Ramos (cell line): ENCODE measurements around the gene RPS6KL1.

Experiments used
- in situ Hi-C: fragments of 300-500 bp; cut with MboI; formaldehyde crosslinking; loops from one replicate; pipeline ENCODE4 v1.14.3; 2022; ENCODE audit warnings: low sequenced_read_pairs; ENCODE audit not compliant: unreplicated experiment

The RPS6KL1 gene

DNA sequence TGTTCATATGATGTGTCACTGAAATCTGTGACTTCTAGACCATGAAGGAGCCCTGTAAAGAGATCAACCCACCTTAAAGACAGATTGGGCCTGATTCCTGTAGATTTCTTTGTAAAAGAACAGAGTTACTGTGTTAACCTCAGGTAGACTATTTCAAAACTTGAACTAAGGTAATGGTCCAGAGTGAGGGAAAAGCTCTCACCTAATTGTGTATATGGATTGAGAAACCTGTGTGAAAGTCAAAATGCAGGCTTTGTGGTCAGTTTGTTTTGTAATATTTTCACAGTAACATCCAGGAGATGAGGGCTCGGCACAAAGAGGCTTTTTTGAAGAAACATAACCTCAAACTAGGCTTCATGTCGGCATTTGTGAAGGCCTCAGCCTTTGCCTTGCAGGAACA, 25.0 kb downstream of the RPS6KL1 start:
- in situ Hi-C loops: no loop called here

DNA sequence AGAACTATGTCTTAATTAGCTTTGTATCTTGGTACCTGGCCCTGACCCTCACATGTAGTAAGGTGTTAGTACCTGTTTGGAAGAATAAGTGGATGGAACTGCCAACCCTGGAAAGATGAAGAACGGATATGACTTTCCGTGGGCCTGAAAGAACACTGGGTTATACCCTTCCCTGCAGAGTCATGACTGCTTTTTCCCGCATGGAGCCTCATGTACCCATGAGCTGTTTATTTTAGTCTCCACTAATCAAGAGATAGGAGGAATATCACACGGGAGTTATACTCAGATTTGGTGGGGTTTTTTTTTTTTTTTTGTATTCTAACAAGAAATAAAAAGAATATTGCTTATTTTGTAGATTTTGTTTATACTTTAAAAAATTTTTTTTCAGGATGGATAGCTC, 25.4 kb downstream of the RPS6KL1 start:
- in situ Hi-C loops: no loop called here

DNA sequence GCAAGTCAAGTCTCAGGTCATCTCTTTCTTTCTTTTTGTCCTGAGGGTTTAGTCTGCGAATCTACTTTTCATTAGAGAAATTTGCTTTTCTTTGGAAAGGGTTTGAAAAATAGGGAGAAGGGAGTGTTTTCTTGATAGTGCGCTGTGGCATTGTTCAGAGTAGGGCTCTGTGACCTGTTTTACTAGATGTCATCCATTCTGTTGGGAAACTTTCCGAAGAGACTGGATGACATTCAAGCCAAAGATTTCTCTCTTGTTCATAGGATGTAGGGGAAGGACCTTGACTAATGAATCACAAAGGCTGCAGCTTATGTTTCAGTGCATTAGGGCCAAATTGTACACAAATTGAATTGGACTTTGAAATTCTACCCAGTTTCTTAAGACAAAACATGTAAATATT, 26.7 kb downstream of the RPS6KL1 start:
- in situ Hi-C loops: no loop called here

DNA sequence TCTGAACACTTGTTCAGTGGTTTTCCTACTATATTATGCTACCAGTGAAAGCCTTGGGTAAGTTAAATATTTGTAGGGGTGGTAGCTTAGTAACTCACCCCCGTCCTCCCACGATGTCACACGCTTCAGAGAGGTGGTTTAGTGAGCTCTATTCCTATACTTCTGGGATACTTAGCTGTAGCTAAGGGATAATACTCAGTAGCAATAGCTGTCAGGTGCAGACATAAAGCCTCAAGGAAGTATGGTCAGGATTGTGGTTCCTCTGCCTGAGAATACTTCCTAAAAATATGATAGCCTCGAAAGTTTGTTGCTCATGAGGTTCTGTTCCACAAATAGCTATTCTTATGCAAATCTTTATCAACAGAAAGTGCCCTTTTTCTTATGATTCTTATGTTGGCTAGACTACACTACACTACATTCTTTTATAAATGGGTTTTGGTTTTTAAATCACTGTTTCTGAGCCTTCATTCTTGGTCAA, 29.4 kb downstream of the RPS6KL1 start:
- in situ Hi-C loops: no loop called here

DNA sequence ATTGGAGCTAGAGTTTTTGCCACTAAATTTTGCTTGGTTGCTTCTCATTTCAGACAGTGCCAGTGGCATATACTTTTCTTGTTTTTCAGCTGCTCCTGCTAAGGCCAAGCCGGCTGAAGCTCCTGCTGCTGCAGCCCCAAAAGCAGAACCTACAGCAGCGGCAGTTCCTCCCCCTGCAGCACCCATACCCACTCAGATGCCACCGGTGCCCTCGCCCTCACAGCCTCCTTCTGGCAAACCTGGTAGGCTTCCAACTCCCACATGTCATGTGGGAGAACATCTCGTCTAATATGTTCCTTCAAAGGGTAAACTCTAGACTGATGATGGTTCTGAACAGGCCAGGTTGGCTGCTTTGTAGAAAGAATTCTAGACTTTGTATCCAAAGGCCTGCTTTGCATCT, 30.3 kb downstream of the RPS6KL1 start:
- in situ Hi-C loops: no loop called here

DNA sequence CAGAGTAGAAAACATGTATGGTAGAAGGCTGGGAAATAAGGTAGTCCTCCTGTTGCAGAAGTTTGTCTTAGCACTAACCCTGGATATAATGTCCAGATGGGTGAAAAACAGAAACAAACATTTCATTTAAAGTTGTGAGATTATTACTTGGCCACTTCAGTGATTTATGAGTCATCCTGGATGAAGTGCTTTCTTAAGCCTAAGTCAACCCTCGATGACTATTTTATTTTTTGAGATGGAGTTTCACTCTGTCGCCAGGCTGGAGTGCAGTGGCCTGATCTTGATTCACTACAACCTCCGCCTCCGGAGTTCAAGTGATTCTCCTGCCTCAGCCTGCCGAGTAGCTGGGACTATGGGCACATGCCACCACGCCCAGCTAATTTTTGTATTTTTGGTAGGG, 31.2 kb downstream of the RPS6KL1 start:
- in situ Hi-C loops: no loop called here

DNA sequence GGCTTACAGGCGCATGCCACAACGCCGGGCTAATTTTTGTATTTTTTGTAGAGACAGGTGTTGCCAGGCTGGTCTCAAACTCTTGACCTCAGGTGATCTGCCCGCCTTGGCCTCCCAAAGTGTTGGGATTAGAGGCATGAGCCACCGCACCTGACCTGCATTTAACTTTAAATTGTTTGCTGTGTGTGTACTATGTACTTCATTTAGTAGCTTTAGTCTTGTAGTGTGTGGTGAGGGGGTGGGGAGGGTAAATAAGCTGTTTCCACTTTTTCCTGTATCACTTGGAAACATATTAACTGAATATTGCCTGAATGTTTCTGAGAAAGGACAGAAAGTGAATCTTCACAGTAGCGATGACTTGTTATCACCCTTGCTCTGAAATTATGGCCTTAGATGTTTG, 32.8 kb downstream of the RPS6KL1 start:
- in situ Hi-C loops: no loop called here

DNA sequence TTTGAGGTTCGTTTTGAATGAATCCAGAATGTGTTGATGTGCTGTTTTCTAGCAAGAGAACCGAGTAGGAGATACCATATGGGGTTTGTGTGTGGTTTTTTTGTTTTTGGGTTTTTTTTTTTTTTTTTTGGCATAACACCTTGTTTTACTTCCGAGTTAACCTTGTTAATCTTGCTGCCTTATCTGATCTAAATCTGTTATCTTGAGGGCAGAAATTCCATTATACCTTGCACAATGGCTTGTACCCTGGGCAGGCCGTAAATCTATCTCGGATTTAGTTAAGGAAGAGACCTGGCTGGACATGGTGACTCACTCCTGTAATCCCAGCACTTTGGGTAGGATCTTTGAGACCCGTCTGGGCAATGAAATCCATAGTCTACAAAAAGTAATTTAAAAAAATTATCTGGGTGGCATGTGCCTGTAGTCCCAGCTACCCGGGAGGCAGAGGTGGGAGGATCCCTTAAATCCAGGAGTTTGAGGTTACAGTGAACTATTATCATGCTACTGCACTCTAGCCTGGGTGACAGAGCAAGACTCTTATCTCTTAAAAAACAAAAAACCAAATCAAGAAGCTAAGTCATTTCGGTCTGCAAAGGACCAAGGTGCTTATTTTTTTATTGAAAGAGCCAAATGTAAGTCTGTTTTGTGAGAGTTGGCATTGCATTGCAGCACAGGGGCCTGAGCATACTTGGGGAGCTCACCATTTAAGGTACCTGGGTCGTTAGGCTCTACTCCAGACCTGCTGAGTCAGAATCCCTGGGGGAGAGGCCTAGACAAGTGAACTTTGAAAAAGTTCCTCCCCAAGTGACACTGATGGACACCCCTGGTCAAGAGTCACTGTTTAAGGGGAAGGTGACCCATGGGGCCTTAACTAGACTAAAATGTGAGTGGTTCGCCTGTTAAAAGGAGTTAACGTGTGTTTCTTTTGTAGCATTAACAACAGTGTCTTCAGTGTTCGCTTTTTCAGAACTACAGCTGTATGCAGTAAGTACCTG, 34.6 kb downstream of the RPS6KL1 start:
- in situ Hi-C loops: no loop called here

DNA sequence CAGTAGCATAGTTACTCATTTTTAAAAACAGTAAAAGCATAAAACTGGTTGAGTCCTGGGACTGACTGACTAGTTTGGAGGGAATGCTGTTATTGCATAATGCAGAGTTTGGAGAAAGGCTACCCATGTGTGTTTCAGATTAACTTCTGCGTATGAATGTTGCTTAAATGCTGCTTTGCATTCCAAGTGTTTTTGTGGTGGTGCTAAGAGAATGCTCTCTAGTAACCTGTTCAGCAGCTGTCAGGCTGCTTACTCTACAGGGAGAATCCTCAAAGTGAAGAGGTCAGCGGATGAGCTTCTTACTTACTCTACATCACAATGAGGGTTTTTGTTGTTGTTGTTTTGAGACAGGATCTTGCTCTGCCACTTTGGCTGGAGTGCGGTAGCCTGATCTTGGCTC, 37.1 kb downstream of the RPS6KL1 start:
- in situ Hi-C loops: no loop called here

DNA sequence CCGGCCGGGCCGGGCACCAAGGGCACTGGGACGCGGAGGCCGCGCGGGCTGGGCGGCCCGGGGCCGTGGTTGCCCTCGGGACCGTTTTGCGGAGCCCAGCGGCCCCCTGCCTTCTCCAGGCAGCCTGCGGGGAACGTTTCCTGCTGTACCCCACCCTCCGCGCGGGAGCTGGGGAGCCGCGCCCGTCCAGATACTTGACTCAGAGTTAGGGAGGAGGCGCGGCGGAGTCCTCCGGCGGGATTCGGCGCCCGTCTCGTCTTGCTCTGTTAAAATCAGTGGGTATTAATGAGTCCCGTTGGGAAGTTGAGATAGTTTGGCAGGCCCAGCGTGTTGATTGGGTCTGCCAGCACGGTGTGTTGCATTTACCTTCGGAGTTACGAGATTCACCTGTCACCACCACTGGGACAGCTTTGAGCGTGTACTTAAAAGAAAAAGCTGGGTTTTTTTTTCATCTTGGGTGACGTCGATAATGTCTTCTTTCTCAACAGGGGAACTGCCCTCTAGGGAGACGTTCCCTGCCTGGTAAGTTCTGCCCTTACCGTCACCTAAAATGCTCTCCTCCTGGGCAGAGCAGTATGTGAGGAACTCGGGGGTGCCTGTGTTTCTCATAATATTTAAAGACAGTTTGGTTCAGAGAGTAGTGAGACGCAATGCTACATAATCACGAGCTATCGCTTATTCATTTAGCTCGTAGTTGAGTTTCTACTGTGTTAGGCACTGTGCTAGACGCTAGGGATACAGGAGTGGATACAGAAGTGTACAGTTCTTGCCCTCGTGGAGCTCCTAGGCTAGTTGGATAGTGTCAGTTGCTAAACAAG, 40.7 kb downstream of the RPS6KL1 start:
- in situ Hi-C loops: no loop called here

DNA sequence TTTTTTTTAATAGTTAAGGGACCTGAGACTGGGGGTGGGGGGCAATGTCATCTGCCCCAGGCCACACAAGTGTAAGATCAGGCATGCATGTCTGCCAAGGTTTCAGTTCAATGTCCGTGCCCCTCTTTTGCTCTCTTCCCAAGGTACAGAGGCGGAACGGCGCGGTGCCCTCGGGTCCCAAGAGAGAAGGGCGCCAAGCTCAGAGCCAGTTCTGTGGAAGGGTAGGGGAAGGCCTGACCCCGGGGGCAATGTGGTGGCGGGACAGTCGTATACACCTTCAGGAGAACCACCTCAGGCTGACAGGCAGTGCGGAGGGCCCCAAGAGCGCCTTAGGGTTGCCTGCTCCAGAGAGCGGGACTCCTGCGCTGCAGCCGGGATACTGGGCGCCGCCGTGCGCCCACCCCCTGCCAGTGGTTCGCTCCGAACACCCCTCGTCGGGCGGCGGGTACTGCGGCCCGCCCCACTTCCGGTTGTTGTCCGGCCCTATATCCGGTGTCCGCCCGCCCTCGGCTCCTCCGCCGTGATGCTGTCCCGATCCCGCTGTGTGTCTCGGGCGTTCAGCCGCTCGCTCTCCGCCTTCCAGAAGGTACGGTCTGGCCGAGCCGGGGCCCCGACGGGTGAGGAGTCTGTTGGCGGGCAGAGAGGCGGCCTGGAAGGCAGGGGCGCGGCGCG, 41.5 kb downstream of the RPS6KL1 start, which contains the start of gene DLST:
TSS of gene DLST (plus strand) at position 486 of the 672 bp plus-strand sequence. CDS start at position 524, 38 bp downstream.
- in situ Hi-C loops: no loop called here

DNA sequence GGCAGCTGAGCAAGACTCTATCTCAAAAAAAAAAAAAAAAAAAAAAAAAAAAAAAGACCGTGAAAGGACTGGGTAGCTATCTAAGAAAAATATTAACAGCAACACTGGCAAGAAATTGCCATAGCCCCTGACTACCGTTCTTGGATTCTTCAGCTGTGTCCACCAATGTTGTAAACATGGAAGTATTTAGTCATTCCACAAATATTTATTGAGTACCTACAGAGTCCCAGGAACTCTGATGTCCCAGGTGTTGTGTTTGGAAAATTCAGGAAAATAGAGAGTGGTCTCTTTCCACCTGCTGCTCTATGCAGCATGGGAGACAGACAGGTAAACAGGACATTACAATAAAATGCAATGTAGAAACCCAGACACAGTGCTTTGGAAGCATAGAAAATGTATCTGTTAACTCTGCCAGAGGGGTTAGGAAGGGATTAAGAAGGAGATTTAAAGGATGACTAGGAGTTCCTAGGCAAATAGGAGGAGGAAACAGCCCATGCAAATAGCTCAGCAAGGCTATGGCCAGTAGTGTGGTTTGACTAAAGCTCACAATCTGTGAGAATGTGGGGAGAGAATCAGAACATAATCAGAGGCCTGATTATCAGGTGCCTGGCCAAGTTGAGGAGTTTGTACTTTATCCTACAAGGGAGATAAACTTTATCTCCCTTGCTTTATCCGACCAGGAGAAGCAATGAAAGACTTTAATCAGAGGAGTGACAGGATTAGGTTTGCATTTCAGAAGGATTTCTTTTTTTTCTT, 43.5 kb downstream of the RPS6KL1 start:
- in situ Hi-C loops: no loop called here

DNA sequence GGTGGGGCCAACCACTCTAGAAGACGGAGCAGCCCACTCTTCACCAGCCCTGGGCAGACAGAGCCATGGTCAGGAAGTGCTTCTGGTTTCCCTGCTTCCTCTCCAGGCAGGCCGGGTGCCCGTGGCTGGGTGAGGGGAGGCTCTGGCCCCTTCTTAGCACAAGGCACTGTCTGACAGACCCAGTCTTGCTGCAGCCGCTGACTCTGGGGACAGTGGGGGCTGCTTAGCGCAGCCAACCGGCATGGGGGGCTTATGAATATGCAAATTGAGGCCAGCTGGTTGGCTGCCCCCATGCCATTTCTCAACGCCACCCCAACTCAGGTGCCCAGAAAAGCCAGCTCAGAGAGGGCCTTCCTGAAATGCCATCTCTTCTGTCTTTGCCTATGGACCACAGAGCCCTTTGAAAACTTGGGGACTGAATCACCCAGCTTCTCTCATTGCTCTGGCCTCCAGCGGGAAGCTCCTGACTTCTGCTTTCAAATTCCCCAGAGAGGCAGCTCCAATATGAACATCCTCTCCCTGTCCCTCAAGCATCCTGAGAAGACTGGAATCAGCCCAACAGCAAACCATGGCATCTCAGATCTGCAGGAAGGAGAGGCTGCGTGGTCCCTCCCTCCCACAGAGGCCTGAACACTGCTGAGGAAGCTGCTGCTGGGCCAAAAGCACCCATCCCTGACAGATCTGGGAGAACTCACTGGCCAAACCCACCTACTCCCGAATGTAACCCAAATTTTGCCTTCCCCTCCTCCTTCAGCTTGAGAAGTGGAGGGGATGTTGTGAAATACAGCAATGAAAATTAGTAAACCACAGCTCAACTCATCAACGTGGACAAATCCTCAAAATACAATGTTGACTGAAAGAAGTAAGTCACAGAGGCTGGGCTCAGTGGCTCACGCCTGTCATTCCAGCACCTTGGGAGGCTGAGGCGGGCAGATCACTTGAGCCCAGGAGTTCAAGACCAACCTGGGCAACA, 46.8 kb downstream of the RPS6KL1 start, which contains the start of gene PROX2:
TSS of gene PROX2 (minus strand) at position 205 of the 973 bp plus-strand sequence. CDS start 12,311 bp downstream, outside the sequence.
- in situ Hi-C loops: no loop called here

DNA sequence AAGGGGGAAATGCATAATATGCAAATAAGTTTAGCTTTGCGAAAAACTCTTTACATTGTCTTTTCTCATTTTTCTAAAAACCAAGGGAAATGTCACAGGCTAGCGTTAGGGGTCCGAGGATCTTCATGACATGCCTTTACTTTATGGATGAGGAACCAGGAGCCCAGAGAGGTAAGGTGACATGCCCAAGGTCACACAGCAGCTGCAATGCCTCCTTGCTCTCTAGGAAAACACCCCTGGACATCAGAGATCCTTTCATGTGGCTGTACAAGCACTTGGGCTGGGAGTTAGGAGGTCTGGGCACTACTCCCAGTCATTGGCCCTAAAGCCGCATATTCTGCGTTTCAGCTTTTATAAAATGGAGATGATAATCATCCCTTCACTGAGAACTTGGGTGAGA, 47.9 kb downstream of the RPS6KL1 start:
- in situ Hi-C loops: no loop called here

DNA sequence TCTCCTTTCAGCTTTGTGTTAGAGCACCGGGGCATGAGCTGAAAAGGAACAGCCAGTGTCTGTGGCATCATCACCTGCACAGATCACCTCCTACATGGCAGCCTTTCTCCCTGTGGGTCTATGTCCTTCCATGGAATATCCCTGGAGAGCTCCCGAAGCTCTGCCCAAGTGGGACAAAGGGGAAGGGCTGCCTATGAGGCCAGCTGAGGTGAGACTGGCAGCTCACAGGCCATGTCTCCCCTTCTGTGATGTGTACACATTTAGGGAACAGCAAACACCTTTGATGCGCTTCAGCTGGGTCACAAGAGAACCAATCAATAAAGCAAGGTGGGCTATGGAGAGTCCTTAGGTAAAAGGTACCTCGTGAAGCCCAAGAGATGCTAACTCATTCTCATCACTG, 51.2 kb downstream of the RPS6KL1 start:
- in situ Hi-C loops: no loop called here

DNA sequence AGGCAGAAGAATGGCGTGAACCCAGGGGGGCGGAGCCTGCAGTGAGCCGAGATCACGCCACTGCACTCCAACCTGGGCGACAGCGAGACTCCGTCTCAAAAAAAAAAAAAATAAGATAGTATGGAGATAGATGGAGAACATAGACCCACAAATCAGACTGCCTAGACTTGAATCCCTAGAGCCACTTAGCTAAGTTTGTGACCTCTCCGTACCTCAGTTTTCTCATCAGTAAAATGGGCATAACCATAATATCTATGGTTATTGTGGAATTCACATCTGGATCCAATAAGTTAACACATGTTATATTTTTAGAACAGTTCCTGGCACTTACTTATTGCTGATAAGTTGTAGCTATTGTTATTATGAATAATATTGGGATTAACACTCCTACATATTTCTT, 54.3 kb downstream of the RPS6KL1 start:
- in situ Hi-C loops: loop anchor here (10.0 kb wide), 1 partner anchor 426 kb away; no protein-coding TSS in a partner anchor

DNA sequence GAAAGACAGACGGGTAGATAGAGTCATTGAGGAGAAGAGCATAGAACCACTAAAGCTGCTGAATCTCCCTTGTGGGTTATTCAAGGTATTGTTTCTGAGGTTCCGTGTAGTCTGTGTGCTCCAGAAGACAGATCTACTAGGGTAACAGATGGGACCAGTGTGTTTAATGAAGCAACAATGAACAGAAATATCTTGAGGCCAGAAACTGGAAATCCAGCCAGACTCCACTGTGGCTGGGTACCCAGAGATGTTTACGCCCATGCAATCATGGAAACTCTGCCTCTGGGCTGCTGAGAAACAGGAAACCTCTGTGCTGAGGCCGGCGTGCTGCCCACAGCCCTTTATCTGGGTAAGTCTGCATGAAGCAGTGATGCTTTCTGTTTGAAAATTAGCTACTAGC, 55.4 kb downstream of the RPS6KL1 start:
- in situ Hi-C loops: loop anchor here (10.0 kb wide), 1 partner anchor 427 kb away; no protein-coding TSS in a partner anchor

DNA sequence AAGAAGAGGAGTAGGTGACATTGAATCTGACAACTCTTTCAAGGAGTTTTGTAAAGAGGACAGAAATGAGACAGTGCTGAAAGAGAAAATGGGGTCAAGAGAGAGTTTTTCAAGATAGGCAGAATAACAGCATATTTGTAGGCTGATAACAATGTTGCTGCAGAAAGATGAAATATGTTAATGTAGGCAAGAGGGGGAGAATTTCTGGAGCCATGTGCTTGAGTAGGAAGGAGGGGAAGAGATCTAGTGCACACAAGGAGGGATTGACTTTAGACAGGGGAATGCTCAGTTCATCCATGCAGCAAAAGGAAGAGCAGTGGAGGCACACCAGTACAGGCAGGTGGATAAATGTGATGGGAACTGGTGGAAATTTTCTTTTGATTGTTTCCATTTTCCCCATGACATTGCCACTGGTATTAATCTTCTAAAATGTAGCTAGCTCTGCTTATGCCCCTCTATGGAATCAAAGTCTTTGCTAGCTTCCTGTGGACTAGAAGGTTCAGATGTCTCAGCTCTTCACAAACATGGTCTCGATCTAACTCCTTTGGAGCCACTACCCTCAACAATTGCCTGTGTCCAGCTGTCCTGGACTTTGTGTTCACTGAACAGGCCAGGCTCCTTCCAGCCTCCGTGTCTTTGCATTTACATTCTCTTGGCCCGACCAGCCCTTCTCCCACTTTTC, 56.2 kb downstream of the RPS6KL1 start:
- in situ Hi-C loops: loop anchor here (10.0 kb wide), 1 partner anchor 428 kb away; no protein-coding TSS in a partner anchor
